Stimulated activated naive CD8-positive, alpha-beta T cell treated with anti-CD3 and anti-CD28 coated beads, Interleukin-15, Interleukin-2, amounts not matched to agents 100 ng/mL and 50 ng/mL, for 24 hours (primary cell): ENCODE data around the gene EXOSC2.

Experiments used
- H3K27ac Mint-ChIP-seq: one replicate; pipeline ENCODE4 v1.8.0; 2021; ENCODE audit warnings: mild to moderate bottlenecking, mixed read lengths
- H3K27me3 Mint-ChIP-seq: one replicate; pipeline ENCODE4 v1.8.0; 2021; ENCODE audit warnings: mixed read lengths
- H3K36me3 Mint-ChIP-seq: one replicate; pipeline ENCODE4 v1.8.0; 2021; ENCODE audit warnings: low read depth, mixed read lengths
- H3K4me1 Mint-ChIP-seq: one replicate; pipeline ENCODE4 v1.8.0; 2021; ENCODE audit warnings: low read depth, mixed read lengths
- H3K4me3 Mint-ChIP-seq: one replicate; pipeline ENCODE4 v1.8.0; 2021; ENCODE audit warnings: mild to moderate bottlenecking, mixed read lengths
- H3K9me3 Mint-ChIP-seq: one replicate; pipeline ENCODE4 v1.8.0; 2021; ENCODE audit warnings: mixed read lengths

EXOSC2 gene

GRCh38 chr9:130664251-130665028 lies 29.1 kb upstream of the EXOSC2 start, which contains the start of gene PRDM12:
PRDM12 (plus strand) TSS chr9:130664594; CDS start chr9:130664654, 60 bp downstream.
- H3K4me3 Mint-ChIP-seq: peak within 1 kb of the TSS; percentile 40
- no peak within 1 kb of the TSS for H3K27ac Mint-ChIP-seq
- peaks cover 23% of the 10 kb centered on the region for H3K4me1 Mint-ChIP-seq
- H3K9me3 Mint-ChIP-seq: no peaks in the 10 kb centered on the region
- H3K36me3 Mint-ChIP-seq: no peaks in the 10 kb centered on the region
- peaks cover 57% of the 10 kb centered on the region for H3K27me3 Mint-ChIP-seq

DNA sequence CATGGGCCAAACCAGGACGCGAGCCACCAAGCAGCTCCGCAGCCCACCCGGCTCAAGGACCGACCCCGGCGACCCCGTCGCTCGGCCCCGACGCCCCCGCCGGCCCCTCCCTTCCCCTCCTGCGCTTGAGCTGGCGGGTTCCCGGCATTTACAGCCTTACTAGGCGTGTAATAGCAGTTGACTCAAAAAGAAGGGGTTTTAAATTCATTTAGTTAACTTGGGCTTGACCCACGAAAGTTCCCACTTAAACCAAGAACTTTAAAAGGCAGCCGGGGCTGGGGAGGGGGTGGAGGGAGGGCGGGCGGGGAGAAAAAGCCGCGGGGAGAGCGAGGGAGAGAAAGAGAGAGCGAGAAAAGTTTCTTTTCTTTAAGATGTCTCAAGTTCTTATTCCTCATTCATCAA lies 28.6 kb upstream of the EXOSC2 start:
- Mint-ChIP-seq H3K36me3 (no peaks in the 10 kb centered on the region), H3K4me1 (peaks cover 23% of the 10 kb centered on the region), H3K9me3 (no peaks in the 10 kb centered on the region), H3K27ac (no peak overlapping the region), H3K4me3 (peak overlapping the region; percentile 40), H3K27me3 (peaks cover 56% of the 10 kb centered on the region)

GRCh38 chr9:130665431-130666392 lies 27.9 kb upstream of the EXOSC2 start:
- Mint-ChIP-seq H3K4me1 (peaks cover 23% of the 10 kb centered on the region), H3K4me3 (peak overlapping the region; percentile 40), H3K9me3 (no peaks in the 10 kb centered on the region), H3K27me3 (peaks cover 57% of the 10 kb centered on the region), H3K27ac (no peak overlapping the region), H3K36me3 (no peaks in the 10 kb centered on the region)

DNA sequence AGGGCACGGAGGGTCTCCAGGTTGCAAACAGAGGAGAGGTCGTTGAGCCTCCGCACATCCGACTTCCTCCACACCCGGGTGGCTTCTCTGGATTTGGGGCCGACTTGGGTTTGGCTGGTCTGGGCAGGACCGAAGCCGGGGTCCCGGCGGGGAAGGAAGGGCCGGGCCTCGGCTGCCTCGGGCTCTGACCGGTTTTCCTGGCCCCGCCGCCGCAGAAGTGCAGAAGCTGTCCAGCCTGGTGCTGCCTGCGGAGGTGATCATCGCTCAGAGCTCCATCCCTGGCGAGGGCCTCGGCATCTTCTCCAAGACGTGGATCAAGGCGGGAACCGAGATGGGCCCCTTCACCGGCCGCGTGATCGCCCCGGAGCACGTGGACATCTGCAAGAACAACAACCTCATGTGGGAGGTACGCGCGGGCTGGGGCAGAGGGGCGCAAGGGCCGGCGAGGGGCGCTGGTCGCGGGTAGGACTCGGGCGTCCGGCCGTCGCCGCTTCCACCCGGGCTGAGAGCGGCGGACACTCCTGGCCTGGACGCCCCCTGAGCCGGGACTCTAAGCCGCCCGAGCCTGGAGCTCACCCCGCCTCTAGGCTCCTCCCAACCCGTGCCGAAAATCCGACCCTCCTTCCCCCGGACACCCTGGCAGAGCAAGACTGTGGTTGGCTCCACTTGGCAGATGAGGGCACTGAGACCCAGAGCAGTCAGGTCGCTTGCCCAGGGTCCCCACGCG lies 27.0 kb upstream of the EXOSC2 start:
- Mint-ChIP-seq H3K27me3 (peaks cover 55% of the 10 kb centered on the region), H3K4me1 (peaks cover 23% of the 10 kb centered on the region), H3K4me3 (no peak overlapping the region), H3K27ac (no peak overlapping the region), H3K36me3 (no peaks in the 10 kb centered on the region), H3K9me3 (no peaks in the 10 kb centered on the region)

- H3K4me1 Mint-ChIP-seq: peaks cover 18% of the 10 kb centered on the region
- no peaks in the 10 kb centered on the region for H3K9me3 Mint-ChIP-seq
These were observed 26.5 kb upstream of the EXOSC2 start for GRCh38 chr9:130667120-130667435.

GRCh38 chr9:130668196-130668595 lies 25.4 kb upstream of the EXOSC2 start:
- H3K27me3 Mint-ChIP-seq: peaks cover 45% of the 10 kb centered on the region
- no peaks in the 10 kb centered on the region for H3K36me3 Mint-ChIP-seq
- H3K27ac Mint-ChIP-seq: no peak overlapping the region
- H3K9me3 Mint-ChIP-seq: no peaks in the 10 kb centered on the region
- peaks cover 11% of the 10 kb centered on the region for H3K4me1 Mint-ChIP-seq
- no peak overlapping the region for H3K4me3 Mint-ChIP-seq

More at GRCh38 chr9:130667120-130667435, 26.5 kb upstream of the EXOSC2 start:
- Mint-ChIP-seq H3K4me3 (no peak overlapping the region), H3K27ac (no peak overlapping the region), H3K27me3 (peaks cover 50% of the 10 kb centered on the region), H3K36me3 (no peaks in the 10 kb centered on the region)

DNA sequence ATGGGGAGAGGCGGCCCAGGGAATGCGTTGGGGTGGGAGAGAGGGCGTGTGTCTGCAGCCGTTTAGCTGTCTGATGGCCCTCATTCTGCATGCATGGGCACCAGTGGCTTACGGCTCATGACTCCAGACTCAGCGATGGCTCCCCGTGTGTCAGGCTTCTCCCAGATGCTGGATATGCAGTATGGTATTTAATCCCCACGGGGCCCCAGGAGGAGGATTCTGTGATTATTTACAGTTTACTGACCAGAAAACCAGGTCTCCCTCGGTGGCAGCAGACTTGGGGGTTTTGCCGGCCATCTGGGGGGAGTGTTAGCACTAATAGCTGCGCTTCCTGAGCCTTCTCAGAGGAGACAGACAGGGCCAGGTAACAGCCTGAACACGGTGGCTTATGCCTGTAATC lies 24.9 kb upstream of the EXOSC2 start:
- Mint-ChIP-seq H3K4me1 (peaks cover 11% of the 10 kb centered on the region), H3K9me3 (no peaks in the 10 kb centered on the region), H3K36me3 (no peaks in the 10 kb centered on the region), H3K27ac (no peak overlapping the region), H3K27me3 (peaks cover 45% of the 10 kb centered on the region), H3K4me3 (no peak overlapping the region)

- Mint-ChIP-seq H3K36me3 (no peaks in the 10 kb centered on the region), H3K9me3 (no peaks in the 10 kb centered on the region), H3K4me3 (no peak overlapping the region), H3K27me3 (peaks cover 39% of the 10 kb centered on the region), H3K4me1 (peaks cover 11% of the 10 kb centered on the region), H3K27ac (no peak overlapping the region)
These were observed 23.6 kb upstream of the EXOSC2 start for GRCh38 chr9:130669965-130670364.

DNA sequence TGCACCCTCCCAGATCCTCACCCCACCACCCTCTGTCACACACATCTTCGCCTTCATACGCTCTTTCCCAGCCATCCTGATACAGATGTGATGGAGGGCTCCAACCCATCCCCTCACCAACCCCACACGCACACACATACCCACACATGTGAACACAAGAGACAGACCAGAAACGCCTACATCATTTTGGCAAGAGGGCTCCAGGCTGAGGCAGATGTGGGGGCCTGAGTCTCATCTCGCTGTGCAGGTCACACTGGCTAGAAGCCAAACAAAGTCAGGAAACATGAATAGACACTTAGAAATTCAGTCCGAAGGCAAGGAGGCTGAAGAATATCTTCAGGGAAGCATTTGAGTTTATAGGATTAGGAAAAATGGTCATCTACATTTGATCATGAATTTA lies 22.9 kb upstream of the EXOSC2 start:
- no peak overlapping the region for H3K4me3 Mint-ChIP-seq
- peaks cover 4% of the 10 kb centered on the region for H3K4me1 Mint-ChIP-seq
- peaks cover 32% of the 10 kb centered on the region for H3K27me3 Mint-ChIP-seq
- no peak overlapping the region for H3K27ac Mint-ChIP-seq
- H3K9me3 Mint-ChIP-seq: no peaks in the 10 kb centered on the region
- no peaks in the 10 kb centered on the region for H3K36me3 Mint-ChIP-seq

- H3K4me3 Mint-ChIP-seq: no peak overlapping the region
- H3K27ac Mint-ChIP-seq: no peak overlapping the region
- no peaks in the 10 kb centered on the region for H3K36me3 Mint-ChIP-seq
- no peaks in the 10 kb centered on the region for H3K4me1 Mint-ChIP-seq
- H3K27me3 Mint-ChIP-seq: peaks cover 16% of the 10 kb centered on the region
- H3K9me3 Mint-ChIP-seq: no peaks in the 10 kb centered on the region
These were observed 21.1 kb upstream of the EXOSC2 start for GRCh38 chr9:130672466-130672865.

DNA sequence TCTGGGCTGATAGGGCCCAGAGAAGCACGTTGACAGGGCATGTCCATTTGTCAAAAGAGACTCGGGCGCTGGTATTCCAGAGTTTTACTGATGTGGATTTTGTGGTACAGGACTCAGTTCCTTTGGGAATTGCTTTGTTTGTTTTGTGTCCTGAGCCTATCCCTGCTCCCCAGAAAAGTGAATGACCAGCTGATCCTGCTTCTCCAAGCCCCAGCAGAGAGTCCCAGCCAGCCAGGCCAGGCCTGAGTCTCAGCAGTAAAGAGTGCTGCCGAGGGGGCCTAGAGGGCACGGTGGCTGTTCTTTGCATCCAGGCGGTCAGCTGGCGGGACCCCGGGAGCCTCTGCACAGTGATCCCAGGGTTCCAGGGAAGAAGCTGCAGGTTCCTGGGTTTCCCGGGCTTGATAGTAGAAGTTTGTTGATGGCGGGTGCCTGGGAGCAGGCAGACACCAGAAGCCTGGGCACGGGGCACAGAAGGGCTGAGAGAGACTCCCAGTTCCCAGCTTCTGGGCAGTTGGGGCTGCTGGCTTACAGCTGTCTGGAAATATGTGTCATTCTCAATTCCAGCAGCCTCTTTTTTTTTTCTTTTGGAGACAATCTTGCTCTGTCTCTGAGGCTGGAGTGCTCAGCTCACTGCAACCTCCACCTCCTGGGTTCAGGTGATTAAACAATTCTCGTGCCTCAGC lies 20.5 kb upstream of the EXOSC2 start:
- no peak overlapping the region for H3K4me3 Mint-ChIP-seq
- peaks cover 12% of the 10 kb centered on the region for H3K27me3 Mint-ChIP-seq
- no peak overlapping the region for H3K27ac Mint-ChIP-seq
- H3K9me3 Mint-ChIP-seq: no peaks in the 10 kb centered on the region
- H3K4me1 Mint-ChIP-seq: no peaks in the 10 kb centered on the region
- H3K36me3 Mint-ChIP-seq: no peaks in the 10 kb centered on the region

DNA sequence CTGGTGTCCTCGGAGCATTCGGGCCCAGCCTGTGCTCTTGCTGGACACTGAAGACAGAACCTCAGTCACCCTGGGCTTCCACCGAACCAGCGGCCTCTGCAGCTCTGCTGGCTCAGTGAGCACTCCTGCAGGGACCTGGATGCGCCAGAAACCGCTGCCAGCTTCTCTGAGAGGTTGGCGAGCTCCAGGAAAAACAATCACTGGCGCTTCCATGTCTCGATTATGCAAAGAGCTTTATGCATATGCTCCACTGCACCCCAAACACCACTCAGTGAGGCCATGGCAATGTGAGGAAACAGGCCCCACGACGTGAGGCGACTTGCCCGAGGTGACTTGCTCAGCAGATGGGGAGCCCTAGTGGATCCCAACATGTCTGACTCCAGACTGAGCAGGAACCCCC lies 18.2 kb upstream of the EXOSC2 start:
- Mint-ChIP-seq H3K27me3 (peaks cover 11% of the 10 kb centered on the region), H3K4me1 (no peaks in the 10 kb centered on the region), H3K9me3 (no peaks in the 10 kb centered on the region), H3K4me3 (no peak overlapping the region), H3K27ac (no peak overlapping the region), H3K36me3 (no peaks in the 10 kb centered on the region)

GRCh38 chr9:130677252-130677651 lies 16.3 kb upstream of the EXOSC2 start:
- Mint-ChIP-seq H3K36me3 (no peaks in the 10 kb centered on the region), H3K27ac (no peak overlapping the region), H3K27me3 (peaks cover 14% of the 10 kb centered on the region), H3K4me3 (no peak overlapping the region), H3K9me3 (no peaks in the 10 kb centered on the region), H3K4me1 (no peaks in the 10 kb centered on the region)
